IPS-18c (cell line): ENCODE measurements around the gene PRKAG2.
"Not testable (repeated sequence)": the region's sequence is repeated elsewhere in the genome, so short reads cannot be mapped to it uniquely, and the experiment has no call there.

Experiments
- H3K4me3 ChIP-seq: 2 replicates; pipeline ENCODE4 v1.7.0; 2013; ENCODE audit warnings: low read depth, mild to moderate bottlenecking, low read length, moderate library complexity; ENCODE audit not compliant: insufficient read depth
- H3K9me3 ChIP-seq: one replicate; pipeline ENCODE4 v1.6.1; 2013; ENCODE audit warnings: mild to moderate bottlenecking, low read length, moderate library complexity; ENCODE audit not compliant: control insufficient read depth, insufficient read depth

PRKAG2 gene

DNA sequence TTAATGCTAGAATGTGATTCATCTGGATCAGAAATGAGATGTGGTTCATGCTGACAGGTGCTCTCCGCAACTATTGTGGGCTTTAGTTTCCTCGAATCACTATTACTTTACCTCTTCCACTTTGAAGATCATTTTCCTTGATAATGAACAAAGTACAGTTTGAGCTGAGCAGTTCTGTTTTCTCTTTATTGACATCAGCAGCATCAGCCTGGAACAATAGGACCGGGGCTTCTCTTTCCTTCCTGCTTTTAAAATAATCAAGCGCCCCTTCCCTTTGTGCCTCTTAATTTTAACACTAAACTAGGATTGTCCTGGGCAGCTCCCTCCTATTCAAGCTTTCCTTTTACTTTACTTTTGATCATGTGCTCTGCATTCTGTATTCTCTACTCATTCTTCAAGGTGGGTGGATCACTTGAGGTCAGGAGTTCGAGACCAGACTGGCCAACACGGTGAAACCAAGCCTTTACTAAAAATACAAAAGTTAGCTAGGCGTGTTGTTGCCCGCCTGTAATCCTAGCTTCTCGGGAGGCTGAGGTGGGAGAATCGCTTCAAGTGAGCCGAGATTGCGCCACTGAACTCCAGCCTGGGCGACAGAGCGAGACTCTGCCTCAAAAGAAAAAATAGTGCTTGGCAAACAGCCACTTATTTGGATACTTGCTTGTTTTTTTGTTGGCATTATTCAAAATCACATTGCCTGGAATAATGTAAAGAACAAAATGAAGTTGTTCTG lies 290.2 kb downstream of the PRKAG2 start:
- Histone ChIP-seq H3K9me3 (no peaks in the 10 kb centered on the region), H3K4me3 (no peak overlapping the region)

DNA sequence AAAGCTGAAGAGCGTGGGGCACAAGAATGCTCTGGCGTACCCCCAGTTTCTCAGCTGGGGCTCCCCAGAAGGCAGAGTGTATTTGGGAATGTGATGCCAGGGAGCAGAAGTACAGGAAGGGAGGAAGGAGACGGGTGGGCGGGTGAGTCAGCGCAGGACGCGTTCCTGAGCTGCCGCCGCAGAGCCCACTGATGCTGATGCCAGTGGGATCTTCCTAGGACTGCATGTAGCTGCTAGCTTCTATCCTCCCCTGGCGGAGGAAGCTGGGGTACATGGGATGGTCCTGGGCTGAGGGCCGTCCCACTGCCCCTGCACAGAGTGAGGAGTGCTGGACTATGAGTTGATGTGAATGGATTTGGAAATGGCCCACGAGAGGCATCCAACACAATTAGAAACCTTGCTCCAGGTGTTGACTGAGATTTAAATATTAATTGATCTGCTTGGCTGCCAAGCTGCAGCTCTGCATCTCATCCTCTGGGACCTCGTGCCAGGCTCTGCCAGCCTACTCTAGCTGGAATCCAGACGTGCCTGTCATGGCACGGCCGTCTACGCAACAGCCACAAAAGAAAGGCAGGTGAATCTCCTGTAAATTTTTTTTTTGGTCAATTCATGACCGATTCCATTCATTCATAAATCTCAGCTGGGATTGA lies 291.0 kb downstream of the PRKAG2 start:
- Histone ChIP-seq H3K4me3 (no peak overlapping the region), H3K9me3 (no peaks in the 10 kb centered on the region)

DNA sequence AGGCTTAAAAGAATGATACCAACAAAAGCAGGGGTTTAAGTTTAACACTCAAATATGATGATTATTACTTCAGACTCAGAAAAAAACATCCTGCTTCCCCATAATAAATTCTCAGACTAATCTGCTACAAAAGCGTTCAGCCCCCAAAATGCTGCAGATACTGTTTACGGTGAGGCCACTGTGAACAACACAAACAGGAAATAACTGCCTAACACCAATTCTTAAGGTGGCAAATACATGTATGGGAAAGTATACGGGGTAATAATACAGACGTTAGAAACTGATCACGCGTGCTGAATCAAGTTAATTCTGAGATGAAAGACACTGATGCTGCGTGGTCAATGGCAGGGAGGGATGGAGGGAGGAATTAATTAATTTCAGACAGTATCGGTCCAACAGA lies 295.2 kb downstream of the PRKAG2 start:
- H3K4me3 ChIP-seq: no peak overlapping the region
- no peaks in the 10 kb centered on the region for H3K9me3 ChIP-seq

DNA sequence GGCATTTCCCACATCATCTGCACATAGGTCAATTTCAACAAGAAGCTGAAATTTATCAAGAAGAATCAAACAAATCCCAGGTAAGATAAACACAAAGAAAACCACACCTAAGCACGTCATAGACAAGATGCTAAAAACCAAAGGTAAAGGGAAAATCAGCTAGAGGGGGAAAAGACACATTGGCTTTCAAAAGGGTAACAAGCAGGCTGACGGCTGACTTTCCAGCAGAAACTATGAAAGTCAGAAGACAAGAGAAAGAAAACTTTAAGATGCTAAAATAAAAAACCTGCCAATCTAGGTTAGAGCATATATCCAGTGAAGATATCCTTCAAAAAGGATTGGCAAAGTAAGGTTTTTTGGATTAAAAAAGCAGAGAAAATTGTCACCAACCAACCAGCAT lies 297.3 kb downstream of the PRKAG2 start:
- no peak overlapping the region for H3K4me3 ChIP-seq
- H3K9me3 ChIP-seq: no peaks in the 10 kb centered on the region

DNA sequence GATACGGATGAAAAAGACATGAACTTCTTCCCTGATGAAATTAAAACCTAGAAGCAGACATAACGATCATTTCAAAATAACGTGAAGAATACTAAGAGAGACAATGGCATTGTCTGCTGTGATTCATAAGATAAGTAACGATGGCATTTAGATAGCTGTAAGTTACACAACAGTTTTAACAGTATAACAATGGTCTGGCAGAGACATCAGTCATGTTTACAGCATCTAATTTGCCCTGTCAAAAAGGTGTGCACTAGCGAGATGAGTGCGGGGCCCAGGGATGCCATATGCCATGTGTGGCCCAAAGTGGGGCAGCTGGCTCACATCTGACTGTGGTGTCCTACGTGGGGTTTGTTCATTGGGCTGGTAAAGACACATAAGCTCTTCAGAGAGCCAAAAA lies 301.5 kb downstream of the PRKAG2 start:
- no peak overlapping the region for H3K4me3 ChIP-seq
- no peaks in the 10 kb centered on the region for H3K9me3 ChIP-seq

DNA sequence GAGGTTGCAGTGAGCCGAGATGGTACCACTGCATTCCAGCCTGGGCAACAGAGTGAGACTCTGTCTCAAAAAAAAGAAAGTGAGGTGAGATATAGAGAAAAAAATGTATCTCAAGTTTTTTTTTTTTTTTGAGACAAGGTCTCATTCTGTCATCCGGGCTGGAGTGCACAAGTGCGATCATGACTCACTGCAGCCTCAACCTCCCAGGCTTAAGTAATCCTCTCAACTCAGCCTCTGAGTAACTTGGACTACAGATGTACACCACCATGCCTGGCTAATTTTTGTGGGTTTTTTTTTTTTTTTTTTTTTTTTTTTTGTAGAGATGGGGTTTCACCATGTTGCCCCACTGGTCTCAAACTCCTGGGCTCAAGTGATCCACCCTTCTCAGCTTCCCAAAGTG lies 303.9 kb downstream of the PRKAG2 start:
- H3K9me3 ChIP-seq, H3K4me3 ChIP-seq: not testable (repeated sequence)

DNA sequence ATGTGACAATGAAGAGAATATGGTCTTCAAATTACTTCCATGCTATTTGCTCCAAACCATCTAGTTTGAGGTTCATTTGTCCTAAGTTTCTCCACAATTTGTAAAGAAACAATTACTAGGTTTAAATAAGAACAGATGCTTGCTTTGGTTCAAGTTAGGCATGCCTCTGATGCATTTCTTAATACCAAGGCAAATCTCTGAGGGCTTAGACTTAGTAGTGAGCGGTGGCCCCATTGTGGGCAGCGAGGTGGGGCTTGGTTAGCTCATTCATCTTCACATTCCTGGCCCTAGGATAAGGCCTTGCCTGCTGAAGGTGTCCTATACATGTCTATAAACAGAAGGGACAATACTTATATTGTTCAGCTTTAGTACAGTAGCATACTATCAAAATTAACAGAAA lies 304.8 kb downstream of the PRKAG2 start:
- H3K9me3 ChIP-seq: no peaks in the 10 kb centered on the region
- no peak overlapping the region for H3K4me3 ChIP-seq

DNA sequence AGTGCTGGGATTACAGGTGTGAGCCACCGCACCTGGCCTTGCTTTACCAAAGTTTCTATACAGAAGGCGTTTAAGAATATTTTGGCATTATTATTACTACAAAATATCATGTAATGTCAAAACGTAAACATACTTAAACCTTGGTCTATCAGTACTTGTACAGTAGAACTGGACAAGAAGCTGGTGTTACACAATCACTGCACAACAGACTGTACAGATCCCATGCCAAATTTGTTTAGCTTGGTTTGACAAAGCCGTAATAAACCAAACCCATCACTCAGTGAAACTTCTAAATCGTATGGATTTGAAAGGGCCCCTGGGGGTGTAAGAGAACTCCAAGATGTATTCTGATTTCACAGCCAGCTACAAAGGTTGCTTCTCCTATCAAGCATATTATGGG lies 305.4 kb downstream of the PRKAG2 start:
- no peaks in the 10 kb centered on the region for H3K9me3 ChIP-seq

DNA sequence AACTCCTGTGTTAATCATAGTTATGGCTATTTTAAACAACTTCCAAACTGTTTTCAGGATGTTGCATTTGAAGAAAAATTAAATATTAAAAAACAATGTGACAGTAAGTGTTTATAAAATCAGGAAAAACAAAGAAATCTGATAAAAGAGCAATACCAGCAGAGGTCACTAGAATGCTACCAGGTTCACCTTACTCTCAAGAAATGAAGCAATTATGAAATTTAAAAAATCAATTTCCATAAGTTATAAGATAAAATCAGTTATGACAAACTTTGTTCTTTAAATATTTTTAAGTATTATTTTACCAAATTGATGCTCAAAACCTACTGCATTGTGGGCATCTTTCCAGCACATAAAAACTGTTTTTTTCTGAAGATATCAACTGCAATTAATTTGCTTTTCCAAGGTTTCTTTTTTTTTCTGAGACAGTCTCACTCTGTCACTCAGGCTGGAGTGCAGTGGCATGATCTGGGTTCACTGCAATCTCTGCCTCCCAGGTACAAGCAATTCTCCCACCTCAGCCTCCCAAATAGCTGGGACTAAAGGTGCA lies 306.5 kb downstream of the PRKAG2 start:
- Histone ChIP-seq H3K4me3 (no peak overlapping the region), H3K9me3 (no peaks in the 10 kb centered on the region)

More for the DNA sequence above, 305.4 kb downstream of the PRKAG2 start:
- no peak overlapping the region for H3K4me3 ChIP-seq

DNA sequence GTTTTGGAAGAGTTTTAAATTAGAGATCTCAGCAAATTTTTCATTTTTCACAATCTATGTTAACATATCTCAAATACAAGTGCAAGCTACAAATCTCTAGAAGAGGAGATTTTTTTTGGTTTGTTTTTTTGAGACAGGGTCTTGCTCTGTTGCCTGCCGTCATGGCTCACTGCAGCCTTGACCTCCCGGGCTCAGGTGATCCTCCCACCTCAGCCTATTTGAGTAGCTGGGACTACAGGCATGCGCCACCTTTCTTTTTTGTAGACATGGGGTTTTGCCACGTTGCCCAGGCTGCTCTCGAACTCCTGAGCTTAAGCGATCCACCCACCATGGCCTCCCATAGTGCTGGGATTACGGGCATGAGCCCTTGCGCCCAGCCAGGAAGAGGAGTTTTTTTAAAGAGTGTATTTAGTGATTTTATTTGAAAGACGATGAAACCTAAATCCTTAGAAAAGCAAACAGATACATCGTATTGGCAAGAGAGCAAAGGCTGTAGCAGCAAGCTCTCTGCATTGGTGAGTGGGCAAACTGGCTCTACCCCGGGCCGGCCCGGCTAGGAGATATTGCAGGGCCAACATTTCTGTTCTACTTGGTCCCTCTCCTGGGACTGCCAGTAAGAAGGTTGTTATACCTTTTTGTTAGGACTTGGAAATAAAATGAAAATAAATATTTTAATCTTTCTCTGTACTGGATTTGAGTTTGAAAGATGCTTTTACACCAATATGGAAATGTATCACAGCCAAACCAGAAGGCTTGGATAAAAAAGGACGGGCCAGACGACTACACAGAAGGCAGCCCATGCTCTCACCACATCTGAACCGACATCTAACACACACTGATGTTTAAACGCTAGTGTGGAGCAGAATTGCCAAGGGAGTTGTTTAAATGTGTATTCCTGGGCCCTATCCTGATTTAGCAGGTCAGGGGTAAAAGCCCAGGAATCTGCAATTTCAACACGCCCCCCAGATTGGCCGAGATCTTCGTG lies 307.7 kb downstream of the PRKAG2 start:
- H3K4me3 ChIP-seq: no peak overlapping the region
- H3K9me3 ChIP-seq: no peaks in the 10 kb centered on the region

DNA sequence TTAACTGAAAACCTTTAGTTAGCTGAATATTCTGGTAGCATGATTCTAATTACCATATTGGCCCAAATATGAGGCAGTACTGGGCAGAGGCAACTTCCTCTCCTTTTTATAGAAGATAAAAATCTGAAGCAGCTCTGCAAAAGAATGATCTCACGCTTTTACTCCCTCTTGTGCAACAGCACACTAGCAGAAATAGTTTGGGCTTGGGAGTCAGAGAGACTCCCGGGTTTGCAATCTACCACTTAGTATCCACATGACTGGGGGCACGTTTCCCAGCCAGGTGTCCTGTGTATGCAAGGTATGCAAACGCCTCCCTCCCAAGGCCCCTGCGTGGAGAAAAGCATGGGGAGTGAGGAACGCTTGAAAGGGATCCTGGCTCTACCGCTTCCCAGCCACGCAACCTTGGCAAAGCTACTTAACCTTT lies 310.0 kb downstream of the PRKAG2 start:
- H3K9me3 ChIP-seq: no peaks in the 10 kb centered on the region

DNA sequence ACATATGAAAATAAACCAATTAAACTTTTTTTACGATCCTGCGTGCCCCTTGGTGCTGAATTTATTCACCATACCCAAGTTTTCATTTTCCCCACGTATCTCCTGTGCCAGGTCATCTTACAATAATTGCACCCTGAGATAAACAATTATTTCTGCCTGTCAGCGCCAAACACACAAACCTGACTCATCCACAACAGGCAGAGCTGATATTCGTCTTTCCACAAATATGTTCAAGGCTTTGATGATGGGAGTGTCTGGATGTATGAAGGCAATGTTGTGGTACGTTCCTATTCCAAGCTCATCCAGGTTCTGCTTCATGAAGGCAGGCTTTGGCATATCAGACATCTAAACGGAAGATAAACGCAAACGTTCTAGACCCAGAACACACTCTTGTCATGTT lies 311.4 kb downstream of the PRKAG2 start:
- Histone ChIP-seq H3K9me3 (no peaks in the 10 kb centered on the region), H3K4me3 (no peak overlapping the region)

More for the DNA sequence above, 310.0 kb downstream of the PRKAG2 start:
- H3K4me3 ChIP-seq: no peak overlapping the region

DNA sequence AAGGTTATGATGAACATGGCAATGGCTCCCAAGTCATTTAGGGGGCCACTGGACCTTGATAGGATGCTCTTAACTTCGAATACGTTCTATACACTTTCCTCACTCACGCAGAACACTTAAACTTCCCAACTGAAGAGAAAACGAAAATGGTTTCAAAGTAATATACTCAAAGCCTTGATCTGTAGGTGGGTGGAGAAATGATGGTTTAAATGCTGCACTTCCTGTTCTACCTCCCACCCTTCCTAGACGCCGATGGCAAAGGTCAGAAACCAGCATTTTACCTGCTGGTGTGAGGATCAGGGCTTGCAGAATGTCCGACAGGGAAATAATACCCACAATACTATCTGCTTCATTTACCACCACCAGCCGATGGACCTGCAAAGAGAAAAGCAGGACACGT lies 316.7 kb downstream of the PRKAG2 start:
- H3K4me3 ChIP-seq: no peak overlapping the region
- no peaks in the 10 kb centered on the region for H3K9me3 ChIP-seq

DNA sequence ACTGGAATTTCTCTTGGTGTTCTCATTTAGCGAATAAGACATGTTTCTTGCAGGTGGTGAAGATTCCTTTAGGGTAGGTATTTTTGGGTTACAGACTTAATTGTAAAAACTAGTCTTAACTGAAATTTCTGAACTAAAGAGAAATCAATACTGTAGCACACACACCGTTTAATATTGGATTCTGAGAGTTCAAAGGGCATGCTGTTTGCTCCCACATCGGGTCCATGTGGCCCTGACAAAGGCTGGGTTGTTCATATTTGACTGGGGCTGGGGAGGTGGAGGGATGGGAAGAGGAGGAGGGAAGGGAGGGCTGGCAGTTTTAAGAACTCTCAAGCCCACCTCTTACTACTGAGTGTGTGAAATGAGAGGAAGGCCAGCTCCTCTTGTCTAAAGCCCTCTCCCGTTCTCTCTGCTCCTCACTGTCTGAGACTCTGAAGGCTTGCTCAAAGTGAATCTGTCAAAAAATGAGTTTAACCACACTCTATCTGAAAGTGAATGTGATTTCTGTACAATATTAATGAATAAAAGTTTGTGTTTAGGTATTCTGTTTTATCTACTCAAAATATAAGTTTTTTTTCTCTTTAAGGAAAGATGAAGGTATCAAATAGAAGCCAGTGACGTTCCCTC lies 317.2 kb downstream of the PRKAG2 start:
- Histone ChIP-seq H3K4me3 (no peak overlapping the region), H3K9me3 (no peaks in the 10 kb centered on the region)

DNA sequence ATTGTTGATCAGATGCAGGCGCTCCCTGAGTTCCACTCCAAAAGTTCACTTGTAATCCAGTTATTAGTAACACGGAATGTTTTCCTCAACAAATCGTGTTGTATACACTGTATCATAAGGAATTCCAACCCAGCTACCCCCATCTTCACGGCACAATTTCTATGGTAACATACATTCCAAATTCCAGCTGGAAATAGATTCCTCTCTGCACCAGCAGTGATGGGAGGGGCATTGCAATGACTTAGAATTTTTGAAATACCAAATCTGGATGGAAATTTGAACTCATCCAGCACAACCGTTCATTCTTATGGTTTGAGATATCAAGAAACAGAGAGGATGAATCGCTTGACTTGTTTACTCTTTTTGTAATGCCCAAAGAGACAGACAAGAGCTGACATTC lies 318.3 kb downstream of the PRKAG2 start:
- H3K9me3 ChIP-seq: no peaks in the 10 kb centered on the region
- no peak overlapping the region for H3K4me3 ChIP-seq

DNA sequence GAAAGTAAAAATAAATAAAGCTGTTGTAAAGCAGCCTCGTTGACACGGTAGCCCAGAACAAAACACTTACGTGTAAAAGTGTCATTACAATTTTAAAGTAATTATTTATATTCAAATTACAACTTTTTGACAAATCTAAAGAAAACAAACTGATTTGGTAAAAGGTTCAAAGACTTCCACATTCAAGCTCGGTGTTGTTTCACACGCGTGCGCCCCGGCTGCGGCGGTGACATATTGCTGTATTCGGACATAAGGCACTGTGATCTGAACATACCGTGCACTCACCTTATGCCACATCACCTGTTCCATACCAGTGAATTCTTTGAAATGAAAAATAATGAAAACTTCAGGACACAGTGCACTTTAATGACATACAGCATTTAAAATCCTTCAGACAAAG lies 320.3 kb downstream of the PRKAG2 start:
- Histone ChIP-seq H3K4me3 (no peak overlapping the region), H3K9me3 (no peaks in the 10 kb centered on the region)

DNA sequence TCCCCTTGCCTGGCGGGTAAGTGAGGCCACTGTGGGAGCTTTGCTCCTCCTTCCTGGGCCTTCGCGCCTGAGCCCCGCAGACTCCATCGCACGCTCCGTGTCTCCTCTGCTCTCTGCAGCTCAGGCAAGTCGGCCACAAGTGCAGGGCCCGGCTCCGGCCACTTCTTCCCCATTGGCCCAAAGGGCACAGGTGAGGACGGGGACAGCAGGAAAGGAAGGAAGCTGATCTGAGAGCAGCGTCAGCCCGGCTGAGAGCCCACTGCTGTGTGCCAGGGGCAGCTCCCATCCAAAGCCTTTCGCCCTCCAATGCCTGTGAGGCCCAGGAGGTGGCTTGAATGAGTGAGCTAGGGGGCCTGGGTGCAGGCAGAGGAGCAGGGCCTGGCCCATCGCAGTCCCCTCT lies 323.6 kb downstream of the PRKAG2 start:
- no peaks in the 10 kb centered on the region for H3K9me3 ChIP-seq
- no peak overlapping the region for H3K4me3 ChIP-seq
